HCT116 (cell line): ENCODE measurements around the gene RBFOX2. TPM values are rescaled to one million over a fixed set of nuclear protein-coding genes. Genes with fewer than 3 reads are reported as not detected.

Source experiments
- ATAC-seq: fragments of 200-7000 bp; cut with Tn5 transposase; 2 replicates; pipeline ENCODE4 v1.9.1; 2020; ENCODE audit warnings: mild to moderate bottlenecking, moderate library complexity
- BruUV-seq: library from RNA; stranded (reverse); fragments of 400-500 nt; replicated peaks from 2 replicates; lab custom pipeline; 2021; lab: Mats Ljungman, UMichigan
- CTCF ChIA-PET: fragments of 300-600 bp; sonication (Branson Sonifier 250); formaldehyde crosslinking; loops from one replicate; lab custom pipeline; 2021; ENCODE audit warnings: antibody characterized with exemption; lab: Charles Lee
- POLR2A ChIA-PET: fragments of 300-600, 350-600 bp; sonication (Branson Sonifier 250); formaldehyde crosslinking; loops from one replicate; lab custom pipeline; 2021; ENCODE audit warnings: antibody characterized with exemption; lab: Charles Lee
- RAD21 ChIA-PET, 2 experiments: fragments of 300-600 bp; sonication (Branson Sonifier 250); formaldehyde crosslinking; loops; one replicate each; lab custom pipeline; 2023; ENCODE audit warnings: low total read pairs in 2 of 2; ENCODE audit not compliant: uncharacterized antibody in 2 of 2, unreplicated experiment in 2 of 2, low non-redundant PET in 1 of 2; lab: Charles Lee
- DNase-seq: peaks from one replicate; pipeline ENCODE4 v3.0.0-alpha.2; 2010; ENCODE audit warnings: low read depth, low spot score
- H2AFZ ChIP-seq: fragments of 200-600 bp; shearing (Covaris generic), sonication (generic); 2 replicates; pipeline ENCODE4 v1.6.1; 2017; ENCODE audit warnings: low read depth, mixed run types, mixed read lengths, antibody characterized with exemption, low read length; ENCODE audit not compliant: poor library complexity, severe bottlenecking
- H3K27ac ChIP-seq: 2 replicates; pipeline ENCODE4 v1.5.1; 2012; ENCODE audit warnings: low read depth, low read length
- H3K27me3 ChIP-seq: fragments of 200-600 bp; sonication (generic); 2 replicates; pipeline ENCODE4 v1.6.1; 2016; ENCODE audit warnings: mixed run types, low read length, mixed read lengths; ENCODE audit not compliant: insufficient read depth
- H3K36me3 ChIP-seq, 2 experiments: fragments of 200-500 bp in 1 of 2; fragments of 200-600 bp in 1 of 2; sonication (Bioruptor generic) in 1 of 2; sonication (generic) in 1 of 2; 2 replicates each; pipeline versions ENCODE4 v1.5.1 to v1.6.1; 2014 to 2016; ENCODE audit warnings: low read length in 2 of 2, inconsistent platforms in 1 of 2, mixed read lengths in 1 of 2, mixed run types in 1 of 2; ENCODE audit not compliant: insufficient read depth in 2 of 2, control insufficient read depth in 1 of 2
- H3K4me1 ChIP-seq, 2 experiments: fragments of 200-600 bp in 1 of 2; sonication (generic) in 1 of 2; 2 replicates each; pipeline versions ENCODE4 v1.5.1 to v1.6.1; 2012 to 2017; ENCODE audit warnings: low read length in 2 of 2, inconsistent platforms in 1 of 2, mild to moderate bottlenecking in 1 of 2, mixed read lengths in 1 of 2, mixed run types in 1 of 2, moderate library complexity in 1 of 2; ENCODE audit not compliant: insufficient read depth in 2 of 2, control insufficient read depth in 1 of 2
- H3K4me2 ChIP-seq: fragments of 200-600 bp; sonication (generic); 2 replicates; pipeline ENCODE4 v1.6.1; 2017; ENCODE audit warnings: mixed run types, low read length, mixed read lengths
- H3K4me3 ChIP-seq, 2 experiments: fragments of 200-600 bp in 1 of 2; sonication (generic) in 1 of 2; replicated peaks in 1 of 2; 2 replicates each; pipeline ENCODE4 v1.5.1; 2011 to 2016; ENCODE audit warnings: low read length in 2 of 2, control low read depth in 1 of 2, low read depth in 1 of 2, mild to moderate bottlenecking in 1 of 2, mixed read lengths in 1 of 2, mixed run types in 1 of 2
- H3K79me2 ChIP-seq: fragments of 200-600 bp; sonication (generic); 2 replicates; pipeline ENCODE4 v1.6.1; 2017; ENCODE audit warnings: mild to moderate bottlenecking, mixed run types, low read length, moderate library complexity, mixed read lengths; ENCODE audit not compliant: insufficient read depth
- H3K9ac ChIP-seq: fragments of 200-600 bp; sonication (generic); 2 replicates; pipeline ENCODE4 v1.6.1; 2016; ENCODE audit warnings: low read length, mixed read lengths
- H3K9me2 ChIP-seq: fragments of 200-600 bp; sonication (generic), shearing (Covaris generic); 2 replicates; pipeline ENCODE4 v1.6.1; 2017; ENCODE audit warnings: mixed run types, mild to moderate bottlenecking, moderate library complexity; ENCODE audit not compliant: insufficient read depth
- H3K9me3 ChIP-seq, 2 experiments: fragments of 200-500 bp in 1 of 2; fragments of 200-600 bp in 1 of 2; sonication (Bioruptor generic) in 1 of 2; sonication (generic) in 1 of 2; 2 replicates each; pipeline ENCODE4 v1.6.1; 2014 to 2017; ENCODE audit warnings: low read length in 2 of 2, mixed read lengths in 2 of 2, inconsistent platforms in 1 of 2, low read depth in 1 of 2, mild to moderate bottlenecking in 1 of 2, mixed run types in 1 of 2, moderate library complexity in 1 of 2; ENCODE audit not compliant: control insufficient read depth in 1 of 2, insufficient read depth in 1 of 2
- H4K20me1 ChIP-seq: fragments of 200-600 bp; sonication (generic), shearing (Covaris generic); 2 replicates; pipeline ENCODE4 v1.6.1; 2017; ENCODE audit warnings: mixed run types, mild to moderate bottlenecking, moderate library complexity; ENCODE audit not compliant: insufficient read depth
- CBX3 ChIP-seq: IDR thresholded peaks from 2 replicates; pipeline ENCODE4 v1.6.1; 2012; ENCODE audit warnings: low read depth
- CEBPB ChIP-seq: IDR thresholded peaks from 2 replicates; pipeline ENCODE4 v1.6.1; 2012; ENCODE audit warnings: low read depth
- EGR1 ChIP-seq: IDR thresholded peaks from 2 replicates; pipeline ENCODE4 v1.6.1; 2012; ENCODE audit warnings: low read depth
- EZH2 ChIP-seq: fragments of 200-600 bp; sonication (generic); IDR thresholded peaks from 2 replicates; pipeline ENCODE4 v1.6.1; 2017; ENCODE audit warnings: antibody characterized with exemption, mixed run types
- EZH2phosphoT487 ChIP-seq: fragments of 200-600 bp; IDR thresholded peaks from 2 replicates; pipeline ENCODE4 v1.6.1; 2018; ENCODE audit warnings: antibody characterized with exemption, borderline replicate concordance
- JUND ChIP-seq: IDR thresholded peaks from 2 replicates; pipeline ENCODE4 v1.6.1; 2012
- POLR2A ChIP-seq: IDR thresholded peaks from 2 replicates; pipeline ENCODE4 v1.7.0; 2011; ENCODE audit warnings: borderline replicate concordance; ENCODE audit not compliant: insufficient read depth, insufficient read length; ENCODE audit errors: extremely low read depth
- SIN3A ChIP-seq: IDR thresholded peaks from 2 replicates; pipeline ENCODE4 v1.6.1; 2012; ENCODE audit warnings: low read depth
- SP1 ChIP-seq: IDR thresholded peaks from 2 replicates; pipeline ENCODE4 v1.6.1; 2012; ENCODE audit warnings: low read depth
- SRF ChIP-seq: IDR thresholded peaks from 2 replicates; pipeline ENCODE4 v1.6.1; 2012; ENCODE audit warnings: low read depth
- TCF7L2 ChIP-seq: IDR thresholded peaks from 2 replicates; pipeline ENCODE4 v1.7.0; 2011; ENCODE audit warnings: borderline replicate concordance, inconsistent platforms; ENCODE audit not compliant: insufficient read depth, insufficient read length; ENCODE audit errors: extremely low read depth
- YY1 ChIP-seq: IDR thresholded peaks from 2 replicates; pipeline ENCODE4 v1.6.1; 2011; ENCODE audit warnings: low read length, low read depth, moderate library complexity, mild to moderate bottlenecking; ENCODE audit not compliant: insufficient replicate concordance; ENCODE audit errors: extremely low read depth
- ZFX ChIP-seq: fragments of 450-650 bp; IDR thresholded peaks from 2 replicates; pipeline ENCODE4 v1.6.1; 2017
- ZNF274 ChIP-seq: fragments of 200-500 bp; sonication (Bioruptor generic); IDR thresholded peaks from 2 replicates; pipeline ENCODE4 v1.6.1; 2014; ENCODE audit warnings: mild to moderate bottlenecking, low read depth, low read length, inconsistent platforms
- intact Hi-C: fragments of 100-400 bp; cut with micrococcal nuclease; formaldehyde crosslinking; loops from 2 replicates; pipeline ENCODE4 v1.10.0; 2022
- total RNA-seq: library from RNA; stranded (reverse); gene quantifications from one replicate; pipeline ENCODE4 v1.2.1, GENCODE V29; 2021; ENCODE audit not compliant: unreplicated experiment
- TF ChIP-seq, protein P1 (sequence below): IDR thresholded peaks from 2 replicates; pipeline ENCODE4 v1.6.1; 2012; ENCODE audit warnings: low read depth
- TF ChIP-seq, protein P2 (sequence below), 3 experiments: fragments of 200-600 bp in 1 of 3; sonication (generic) in 1 of 3; IDR thresholded peaks in 2 of 3; conservative IDR thresholded peaks in 1 of 3; 2 replicates each; pipeline ENCODE4 v1.5.1; 2012 to 2017; ENCODE audit warnings: low read depth in 2 of 3, low read length in 2 of 3, antibody characterized with exemption in 1 of 3, borderline replicate concordance in 1 of 3, control low read depth in 1 of 3, mild to moderate bottlenecking in 1 of 3, mixed read lengths in 1 of 3, mixed run types in 1 of 3, moderate library complexity in 1 of 3; ENCODE audit not compliant: insufficient read depth in 1 of 3
- TF ChIP-seq, protein P3 (sequence below): IDR thresholded peaks from 2 replicates; pipeline ENCODE4 v1.6.1; 2012
- TF ChIP-seq, protein P4 (sequence below): IDR thresholded peaks from 2 replicates; pipeline ENCODE4 v1.6.1; 2011; ENCODE audit warnings: mild to moderate bottlenecking, low read length, moderate library complexity; ENCODE audit not compliant: insufficient replicate concordance; ENCODE audit errors: extremely low read depth
- TF ChIP-seq, protein P5 (sequence below): IDR thresholded peaks from 2 replicates; pipeline ENCODE4 v1.6.1; 2012

The RBFOX2 gene
- total RNA-seq, 1 experiment from 2014 or later = 83.9 TPM

DNA sequence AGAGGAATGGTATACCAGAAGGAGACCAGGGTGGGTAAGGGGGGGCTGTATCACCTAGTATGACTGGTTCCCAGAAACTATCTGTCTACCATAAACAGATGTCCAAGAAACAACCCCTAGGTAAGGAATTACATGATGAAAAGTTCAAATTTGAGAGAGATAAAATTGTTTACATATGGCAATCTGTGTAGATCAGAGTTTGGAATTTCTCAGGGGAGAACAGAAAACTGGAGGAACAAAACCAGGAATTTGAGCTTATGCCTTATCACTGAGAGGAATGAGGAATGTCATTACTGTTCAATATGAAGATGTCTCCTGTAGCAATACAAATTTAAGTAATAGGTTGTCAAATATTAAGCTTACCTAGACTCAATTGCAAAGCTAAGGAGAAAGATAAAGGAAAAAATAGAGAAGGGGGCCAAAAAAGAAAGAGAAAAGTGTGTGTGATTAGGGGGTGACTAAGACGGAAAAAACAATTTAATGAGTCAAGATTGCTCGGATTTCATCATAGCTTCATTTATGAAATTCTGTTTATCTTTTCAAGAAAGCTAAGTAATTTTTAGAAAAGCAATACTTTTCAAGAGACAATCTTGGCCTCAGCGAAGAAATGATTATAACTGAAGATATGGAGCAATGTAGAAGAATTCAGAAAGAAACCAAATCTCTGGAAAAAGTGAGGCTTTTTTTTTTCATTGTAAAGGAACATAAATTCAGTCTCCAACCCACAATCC, 193.2 kb downstream of the RBFOX2 start:
- CTCF ChIA-PET = no interaction called here
- H3K27me3 ChIP-seq = no peaks in the 10 kb centered on the region
- peak overlapping the region; percentile 65 for H3K9ac ChIP-seq
- H3K4me3 ChIP-seq = peak overlapping the region; percentile 46 to 53
- no peaks in the 10 kb centered on the region for H4K20me1 ChIP-seq
- H3K79me2 ChIP-seq = peaks cover 84% of the 10 kb centered on the region
- RAD21 ChIA-PET = interaction anchor here in 1 of 2 experiments (1.2 to 1.3 kb wide), 2 partner anchors 93 to 205 kb away, joined by 3 to 4 read pairs; no protein-coding TSS in a partner anchor
- BruUV-seq = no TSS peak
- intact Hi-C loops = loop anchor here (10.0 kb wide), 1 partner anchor 461 kb away; no protein-coding TSS in a partner anchor
- peak overlapping the region; percentile 85 for H3K27ac ChIP-seq
- DNase-seq (peak; percentile 18), ATAC-seq (no peak)
- H3K36me3 ChIP-seq = no peaks in the 10 kb centered on the region
- H3K9me3 ChIP-seq = no peaks in the 10 kb centered on the region
- peak overlapping the region; percentile 74 for H3K4me2 ChIP-seq
- peaks cover 39 to 56% of the 10 kb centered on the region in 2 experiments for H3K4me1 ChIP-seq
- H3K9me2 ChIP-seq = no peaks in the 10 kb centered on the region
- POLR2A ChIA-PET = interaction anchor here (0.6 to 1.9 kb wide), 2 partner anchors 205 to 207 kb away, joined by 3 to 8 read pairs; no protein-coding TSS in a partner anchor
- no peak overlapping the region for H2AFZ ChIP-seq
- 0 out of 2 replicates have a peak, but pooled peaks have one; percentile 11 for TF ChIP-seq SP1
- TF ChIP-seq ZFX = no peak
- no peak for TF ChIP-seq SIN3A
- TF ChIP-seq CBX3 = no peak
- no peak for TF ChIP-seq POLR2A
- peak; percentile 84 for TF ChIP-seq CEBPB
- TF ChIP-seq, protein P1, sequence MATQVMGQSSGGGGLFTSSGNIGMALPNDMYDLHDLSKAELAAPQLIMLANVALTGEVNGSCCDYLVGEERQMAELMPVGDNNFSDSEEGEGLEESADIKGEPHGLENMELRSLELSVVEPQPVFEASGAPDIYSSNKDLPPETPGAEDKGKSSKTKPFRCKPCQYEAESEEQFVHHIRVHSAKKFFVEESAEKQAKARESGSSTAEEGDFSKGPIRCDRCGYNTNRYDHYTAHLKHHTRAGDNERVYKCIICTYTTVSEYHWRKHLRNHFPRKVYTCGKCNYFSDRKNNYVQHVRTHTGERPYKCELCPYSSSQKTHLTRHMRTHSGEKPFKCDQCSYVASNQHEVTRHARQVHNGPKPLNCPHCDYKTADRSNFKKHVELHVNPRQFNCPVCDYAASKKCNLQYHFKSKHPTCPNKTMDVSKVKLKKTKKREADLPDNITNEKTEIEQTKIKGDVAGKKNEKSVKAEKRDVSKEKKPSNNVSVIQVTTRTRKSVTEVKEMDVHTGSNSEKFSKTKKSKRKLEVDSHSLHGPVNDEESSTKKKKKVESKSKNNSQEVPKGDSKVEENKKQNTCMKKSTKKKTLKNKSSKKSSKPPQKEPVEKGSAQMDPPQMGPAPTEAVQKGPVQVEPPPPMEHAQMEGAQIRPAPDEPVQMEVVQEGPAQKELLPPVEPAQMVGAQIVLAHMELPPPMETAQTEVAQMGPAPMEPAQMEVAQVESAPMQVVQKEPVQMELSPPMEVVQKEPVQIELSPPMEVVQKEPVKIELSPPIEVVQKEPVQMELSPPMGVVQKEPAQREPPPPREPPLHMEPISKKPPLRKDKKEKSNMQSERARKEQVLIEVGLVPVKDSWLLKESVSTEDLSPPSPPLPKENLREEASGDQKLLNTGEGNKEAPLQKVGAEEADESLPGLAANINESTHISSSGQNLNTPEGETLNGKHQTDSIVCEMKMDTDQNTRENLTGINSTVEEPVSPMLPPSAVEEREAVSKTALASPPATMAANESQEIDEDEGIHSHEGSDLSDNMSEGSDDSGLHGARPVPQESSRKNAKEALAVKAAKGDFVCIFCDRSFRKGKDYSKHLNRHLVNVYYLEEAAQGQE = no peak
- TF ChIP-seq YY1 = no peak
- no peak for TF ChIP-seq EZH2
- TF ChIP-seq EGR1 = no peak
- TF ChIP-seq ZNF274 = no peak
- no peak for TF ChIP-seq TCF7L2
- TF ChIP-seq, protein P2, sequence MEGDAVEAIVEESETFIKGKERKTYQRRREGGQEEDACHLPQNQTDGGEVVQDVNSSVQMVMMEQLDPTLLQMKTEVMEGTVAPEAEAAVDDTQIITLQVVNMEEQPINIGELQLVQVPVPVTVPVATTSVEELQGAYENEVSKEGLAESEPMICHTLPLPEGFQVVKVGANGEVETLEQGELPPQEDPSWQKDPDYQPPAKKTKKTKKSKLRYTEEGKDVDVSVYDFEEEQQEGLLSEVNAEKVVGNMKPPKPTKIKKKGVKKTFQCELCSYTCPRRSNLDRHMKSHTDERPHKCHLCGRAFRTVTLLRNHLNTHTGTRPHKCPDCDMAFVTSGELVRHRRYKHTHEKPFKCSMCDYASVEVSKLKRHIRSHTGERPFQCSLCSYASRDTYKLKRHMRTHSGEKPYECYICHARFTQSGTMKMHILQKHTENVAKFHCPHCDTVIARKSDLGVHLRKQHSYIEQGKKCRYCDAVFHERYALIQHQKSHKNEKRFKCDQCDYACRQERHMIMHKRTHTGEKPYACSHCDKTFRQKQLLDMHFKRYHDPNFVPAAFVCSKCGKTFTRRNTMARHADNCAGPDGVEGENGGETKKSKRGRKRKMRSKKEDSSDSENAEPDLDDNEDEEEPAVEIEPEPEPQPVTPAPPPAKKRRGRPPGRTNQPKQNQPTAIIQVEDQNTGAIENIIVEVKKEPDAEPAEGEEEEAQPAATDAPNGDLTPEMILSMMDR (IDR thresholded peaks at IDR 0.05 in 2 of 3, conservative IDR thresholded peaks at IDR 0.05 in 1 of 3; ENCODE audit: borderline replicate concordance in 1 of 3, insufficient read depth in 1 of 3, low read depth in 2 of 3, low read length in 2 of 3) = no peak
- TF ChIP-seq, protein P3, sequence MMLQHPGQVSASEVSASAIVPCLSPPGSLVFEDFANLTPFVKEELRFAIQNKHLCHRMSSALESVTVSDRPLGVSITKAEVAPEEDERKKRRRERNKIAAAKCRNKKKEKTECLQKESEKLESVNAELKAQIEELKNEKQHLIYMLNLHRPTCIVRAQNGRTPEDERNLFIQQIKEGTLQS = no peak
- peak; percentile 46 for TF ChIP-seq JUND
- TF ChIP-seq, protein P4, sequence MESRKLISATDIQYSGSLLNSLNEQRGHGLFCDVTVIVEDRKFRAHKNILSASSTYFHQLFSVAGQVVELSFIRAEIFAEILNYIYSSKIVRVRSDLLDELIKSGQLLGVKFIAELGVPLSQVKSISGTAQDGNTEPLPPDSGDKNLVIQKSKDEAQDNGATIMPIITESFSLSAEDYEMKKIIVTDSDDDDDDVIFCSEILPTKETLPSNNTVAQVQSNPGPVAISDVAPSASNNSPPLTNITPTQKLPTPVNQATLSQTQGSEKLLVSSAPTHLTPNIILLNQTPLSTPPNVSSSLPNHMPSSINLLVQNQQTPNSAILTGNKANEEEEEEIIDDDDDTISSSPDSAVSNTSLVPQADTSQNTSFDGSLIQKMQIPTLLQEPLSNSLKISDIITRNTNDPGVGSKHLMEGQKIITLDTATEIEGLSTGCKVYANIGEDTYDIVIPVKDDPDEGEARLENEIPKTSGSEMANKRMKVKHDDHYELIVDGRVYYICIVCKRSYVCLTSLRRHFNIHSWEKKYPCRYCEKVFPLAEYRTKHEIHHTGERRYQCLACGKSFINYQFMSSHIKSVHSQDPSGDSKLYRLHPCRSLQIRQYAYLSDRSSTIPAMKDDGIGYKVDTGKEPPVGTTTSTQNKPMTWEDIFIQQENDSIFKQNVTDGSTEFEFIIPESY = no peak
- TF ChIP-seq SRF = 0 out of 2 replicates have a peak, but pooled peaks have one; percentile 28
- TF ChIP-seq, protein P5, sequence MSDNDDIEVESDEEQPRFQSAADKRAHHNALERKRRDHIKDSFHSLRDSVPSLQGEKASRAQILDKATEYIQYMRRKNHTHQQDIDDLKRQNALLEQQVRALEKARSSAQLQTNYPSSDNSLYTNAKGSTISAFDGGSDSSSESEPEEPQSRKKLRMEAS = no peak
- TF ChIP-seq EZH2phosphoT487 = no peak
